OCI-LY1 (cell line): Measurements from ENCODE around the gene KITLG.

ENCODE experiments used
- H2AFZ ChIP-seq: fragments of 200-600 bp; sonication (generic), shearing (Covaris generic); 2 replicates; pipeline ENCODE4 v1.6.0; 2014; ENCODE audit warnings: antibody characterized with exemption, mild to moderate bottlenecking, low read length
- H3F3A ChIP-seq: fragments of 200-600 bp; sonication (generic), shearing (Covaris generic); 2 replicates; pipeline ENCODE4 v1.6.0; 2014; ENCODE audit warnings: mild to moderate bottlenecking, antibody characterized with exemption, low read length, moderate library complexity; ENCODE audit not compliant: insufficient read depth
- H3K27ac ChIP-seq: fragments of 200-600 bp; sonication (generic); 2 replicates; pipeline ENCODE4 v1.5.1; 2014; ENCODE audit warnings: low read length, mixed run types, mild to moderate bottlenecking, low read depth; ENCODE audit not compliant: poor library complexity, severe bottlenecking
- H3K27me3 ChIP-seq: fragments of 200-600 bp; sonication (generic); 2 replicates; pipeline ENCODE4 v1.6.0; 2014; ENCODE audit warnings: antibody characterized with exemption, mild to moderate bottlenecking, low read length, moderate library complexity; ENCODE audit not compliant: insufficient read depth
- H3K36me3 ChIP-seq: fragments of 200-600 bp; sonication (generic); 2 replicates; pipeline ENCODE4 v1.6.1; 2014; ENCODE audit warnings: mild to moderate bottlenecking, antibody characterized with exemption, low read length, moderate library complexity, mixed read lengths; ENCODE audit not compliant: insufficient read depth
- H3K4me1 ChIP-seq: fragments of 200-600 bp; sonication (generic); 2 replicates; pipeline ENCODE4 v1.5.1; 2014; ENCODE audit warnings: mild to moderate bottlenecking, low read length, moderate library complexity; ENCODE audit not compliant: insufficient read depth, severe bottlenecking
- H3K4me2 ChIP-seq: fragments of 200-600 bp; sonication (generic), shearing (Covaris generic); 2 replicates; pipeline ENCODE4 v1.6.1; 2014; ENCODE audit warnings: low read length
- H3K4me3 ChIP-seq: fragments of 200-600 bp; sonication (generic); 2 replicates; pipeline ENCODE4 v1.5.1; 2014; ENCODE audit warnings: low read length, low read depth, mild to moderate bottlenecking, mixed read lengths; ENCODE audit not compliant: poor library complexity, severe bottlenecking
- H3K79me2 ChIP-seq: fragments of 200-600 bp; shearing (Covaris generic); 2 replicates; pipeline ENCODE4 v1.6.1; 2016; ENCODE audit warnings: mixed run types, low read length, mixed read lengths; ENCODE audit not compliant: insufficient read depth
- H3K9ac ChIP-seq: fragments of 200-600 bp; sonication (generic), shearing (Covaris generic); 2 replicates; pipeline ENCODE4 v1.6.1; 2014; ENCODE audit warnings: mild to moderate bottlenecking, low read length, mixed read lengths
- H3K9me2 ChIP-seq: fragments of 200-600 bp; sonication (generic), shearing (Covaris generic); 2 replicates; pipeline ENCODE4 v1.6.1; 2014; ENCODE audit warnings: low read depth, mild to moderate bottlenecking, low read length, mixed read lengths
- H3K9me3 ChIP-seq: fragments of 200-600 bp; shearing (Covaris generic); 2 replicates; pipeline ENCODE4 v1.6.1; 2014; ENCODE audit warnings: low read length, mixed read lengths
- H4K20me1 ChIP-seq: fragments of 200-600 bp; sonication (generic), shearing (Covaris generic); 2 replicates; pipeline ENCODE4 v1.6.0; 2016; ENCODE audit warnings: mild to moderate bottlenecking, low read length; ENCODE audit not compliant: insufficient read depth
- CTCF ChIP-seq: fragments of 200-600 bp; sonication (generic), shearing (Covaris generic); IDR thresholded peaks from 2 replicates; pipeline ENCODE4 v1.5.1; 2017; ENCODE audit warnings: mild to moderate bottlenecking, antibody characterized with exemption, low read length, moderate library complexity, mixed read lengths
- EZH2 ChIP-seq: fragments of 200-600 bp; sonication (generic), shearing (Covaris generic); IDR thresholded peaks from 2 replicates; pipeline ENCODE4 v1.8.0; 2017; ENCODE audit warnings: borderline replicate concordance, mixed run types, mild to moderate bottlenecking, antibody characterized with exemption, low read length, moderate library complexity, mixed read lengths

Gene KITLG

GRCh38 chr12:88575361-88575970 lies 4.8 kb downstream of the KITLG start:
- TF ChIP-seq EZH2 (no peak), CTCF (no peak)
- H2AFZ ChIP-seq, result no peak overlapping the region
- no peaks in the 10 kb centered on the region for H3K9me2 ChIP-seq
- no peaks in the 10 kb centered on the region for H3F3A ChIP-seq
- no peaks in the 10 kb centered on the region for H3K27me3 ChIP-seq
- no peak overlapping the region for H3K4me2 ChIP-seq
- H3K36me3 ChIP-seq, result no peaks in the 10 kb centered on the region
- no peak overlapping the region for H3K4me3 ChIP-seq
- H3K27ac ChIP-seq, result no peak overlapping the region
- no peaks in the 10 kb centered on the region for H3K4me1 ChIP-seq
- no peak overlapping the region for H3K9ac ChIP-seq
- no peaks in the 10 kb centered on the region for H3K79me2 ChIP-seq
- no peaks in the 10 kb centered on the region for H4K20me1 ChIP-seq
- H3K9me3 ChIP-seq, result no peaks in the 10 kb centered on the region

- no peaks in the 10 kb centered on the region for H3K4me1 ChIP-seq
- H3K79me2 ChIP-seq, result no peaks in the 10 kb centered on the region
- no peaks in the 10 kb centered on the region for H3K27me3 ChIP-seq
- no peak overlapping the region for H3K9ac ChIP-seq
- no peaks in the 10 kb centered on the region for H3K9me2 ChIP-seq
- no peaks in the 10 kb centered on the region for H3K9me3 ChIP-seq
- H3F3A ChIP-seq, result no peaks in the 10 kb centered on the region
- TF ChIP-seq EZH2 (no peak), CTCF (no peak)
- H3K4me3 ChIP-seq, result no peak overlapping the region
- no peak overlapping the region for H3K27ac ChIP-seq
- H3K36me3 ChIP-seq, result no peaks in the 10 kb centered on the region
- no peaks in the 10 kb centered on the region for H4K20me1 ChIP-seq
- no peak overlapping the region for H2AFZ ChIP-seq
- no peak overlapping the region for H3K4me2 ChIP-seq
These were observed 6.0 kb downstream of the KITLG start for GRCh38 chr12:88574278-88574677.

GRCh38 chr12:88573583-88573982 lies 6.7 kb downstream of the KITLG start:
- Histone ChIP-seq H3K4me2 (no peak overlapping the region), H2AFZ (no peak overlapping the region)

More at GRCh38 chr12:88573583-88573982, 6.7 kb downstream of the KITLG start:
- Histone ChIP-seq H3K9ac (no peak overlapping the region), H3K79me2 (no peaks in the 10 kb centered on the region), H3F3A (no peaks in the 10 kb centered on the region), H4K20me1 (no peaks in the 10 kb centered on the region), H3K27ac (no peak overlapping the region), H3K27me3 (no peaks in the 10 kb centered on the region), H3K36me3 (no peaks in the 10 kb centered on the region), H3K9me2 (no peaks in the 10 kb centered on the region), H3K4me3 (no peak overlapping the region), H3K9me3 (no peaks in the 10 kb centered on the region), H3K4me1 (no peaks in the 10 kb centered on the region)
- TF ChIP-seq EZH2 (no peak), CTCF (no peak)
